Measurements from ENCODE around the gene PRKCE. TPM values are rescaled to one million over a fixed set of nuclear protein-coding genes. Genes with fewer than 3 reads are reported as not detected.

PRKCE gene
- total RNA-seq, 1 experiment from 2014 or later = 1.3 TPM

GRCh38 chr2:45763255-45763654 is 111.8 kb downstream of the PRKCE start:
- Histone ChIP-seq H3K4me2 (ENCODE audit: insufficient read depth, insufficient read length, low read length) (no peak overlapping the region), H2AFZ (ENCODE audit: low read length) (no peak overlapping the region), H4K8ac (replicated peaks; ENCODE audit: insufficient read length, low read depth, low read length) (no peak overlapping the region), H3K18ac (ENCODE audit: insufficient read length, low read depth, low read length) (no peak overlapping the region), H3K23ac (ENCODE audit: insufficient read length, low read depth, low read length) (no peak overlapping the region), H2BK120ac (ENCODE audit: low read depth, low read length, poor library complexity, severe bottlenecking) (no peak overlapping the region), H2AK5ac (ENCODE audit: insufficient read length, low read length) (no peak overlapping the region), H2BK5ac (ENCODE audit: insufficient read length, low read length) (no peak overlapping the region), H4K91ac (ENCODE audit: insufficient read length, low read depth, low read length) (no peak overlapping the region), H4K20me1 (ENCODE audit: control insufficient read depth, insufficient read depth, insufficient read length) (no peaks in the 10 kb centered on the region), H3K79me2 (ENCODE audit: insufficient read depth, low read length) (no peaks in the 10 kb centered on the region), H2BK20ac (ENCODE audit: low read depth, low read length, poor library complexity, severe bottlenecking) (no peak overlapping the region), H3K4ac (ENCODE audit: low read depth, low read length) (no peak overlapping the region), H3K56ac (ENCODE audit: insufficient read length, low read depth, low read length) (no peak overlapping the region), H3K23me2 (ENCODE audit: insufficient read length, low read depth, low read length, poor library complexity, severe bottlenecking) (no peaks in the 10 kb centered on the region), H3K9ac (ENCODE audit: extremely low read depth, insufficient read length, low read length) (no peak overlapping the region), H3K27ac (ENCODE audit: insufficient read length, low read depth, low read length) (no peak overlapping the region), H4K5ac (ENCODE audit: insufficient read length, low read depth, low read length) (no peak overlapping the region), H3K14ac (ENCODE audit: insufficient read depth, low read length) (no peak overlapping the region), H3K79me1 (ENCODE audit: insufficient read depth, low read depth, low read length, poor library complexity, severe bottlenecking) (no peaks in the 10 kb centered on the region), H3K4me1 (ENCODE audit: insufficient read depth, low read length) (no peaks in the 10 kb centered on the region), H2BK12ac (ENCODE audit: insufficient read length, low read depth, low read length) (no peak overlapping the region), H2BK15ac (ENCODE audit: low read depth, low read length) (no peak overlapping the region), H3K27me3 (ENCODE audit: insufficient read depth, low read length) (no peaks in the 10 kb centered on the region), H3K9me3 (ENCODE audit: control insufficient read depth, low read depth, low read length) (no peaks in the 10 kb centered on the region), H3T11ph (ENCODE audit: low read length) (no peak overlapping the region)
- no peak for TF ChIP-seq CTCF (conservative IDR thresholded peaks at IDR 0.05)
- H3K27me3 Mint-ChIP-seq (ENCODE audit: low read depth) = peaks cover 6% of the 10 kb centered on the region; the same call in 1 of the 2 replicates
- H3K36me3 Mint-ChIP-seq (ENCODE audit: insufficient read depth in 1 of 3, low read depth in 3 of 3) = no peaks in the 10 kb centered on the region; a peak in 1 of 7 replicates
- H3K9me3 Mint-ChIP-seq = no peaks in the 10 kb centered on the region
- no CpG with 5 or more reads among the region's 2 CpGs for WGBS (ENCODE audit: extremely low coverage, insufficient read length, low lambda C conversion rate)
- no peak overlapping the region for H3K27ac Mint-ChIP-seq
- no peak overlapping the region for H3K4me3 Mint-ChIP-seq
- DNase-seq = no peak
- peaks cover 6 to 9% of the 10 kb centered on the region in 2 experiments for H3K4me1 Mint-ChIP-seq
